Panc1 (cell line): ENCODE data around the gene OR2A7.
"Not testable (repeated sequence)": the region's sequence is repeated elsewhere in the genome, so short reads cannot be mapped to it uniquely, and the experiment has no call there.

ENCODE experiments used
- POLR2AphosphoS5 ChIP-seq: IDR thresholded peaks from 2 replicates; pipeline ENCODE4 v1.6.1; 2012; ENCODE audit warnings: mild to moderate bottlenecking, low read depth, low read length, moderate library complexity
- SIN3A ChIP-seq: IDR thresholded peaks from 2 replicates; pipeline ENCODE4 v1.6.1; 2012; ENCODE audit warnings: low read depth, mild to moderate bottlenecking, low read length, moderate library complexity, borderline replicate concordance; ENCODE audit not compliant: insufficient read depth
- TCF7L2 ChIP-seq: IDR thresholded peaks from 2 replicates; pipeline ENCODE4 v1.6.1; 2011; ENCODE audit warnings: mild to moderate bottlenecking, low read depth, low read length, inconsistent platforms
- TF ChIP-seq, protein P1 (sequence below): fragments of 450-650 bp; IDR thresholded peaks from 2 replicates; pipeline ENCODE4 v1.5.1; 2017; ENCODE audit warnings: mild to moderate bottlenecking
- TF ChIP-seq, protein P2 (sequence below), 2 experiments: IDR thresholded peaks; 2 replicates each; pipeline ENCODE4 v1.6.1; 2011 to 2012; ENCODE audit warnings: low read depth in 2 of 2, control low read depth in 1 of 2, low read length in 1 of 2, mild to moderate bottlenecking in 1 of 2, moderate library complexity in 1 of 2; ENCODE audit not compliant: insufficient read depth in 1 of 2

DNA sequence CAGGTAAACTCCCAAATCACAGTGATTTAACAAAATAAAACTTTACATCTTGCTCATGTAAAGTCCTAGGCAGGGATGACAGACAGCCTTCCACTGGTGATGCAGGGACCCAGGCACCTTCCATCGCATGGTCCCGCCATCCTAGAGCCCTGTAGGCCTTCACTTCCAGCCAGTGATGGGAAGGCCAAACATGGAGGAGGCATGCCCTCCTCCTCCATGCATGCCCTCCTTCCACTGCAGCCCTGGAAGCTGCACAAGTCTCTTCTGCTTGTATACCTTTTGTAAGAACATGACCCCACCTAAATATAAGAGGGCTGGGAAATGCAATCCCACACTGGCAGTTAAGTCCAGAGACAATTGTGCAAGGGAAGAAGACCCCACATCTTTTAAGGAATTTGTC lies 45.1 kb upstream of the OR2A7 start:
- TF ChIP-seq, protein P1, sequence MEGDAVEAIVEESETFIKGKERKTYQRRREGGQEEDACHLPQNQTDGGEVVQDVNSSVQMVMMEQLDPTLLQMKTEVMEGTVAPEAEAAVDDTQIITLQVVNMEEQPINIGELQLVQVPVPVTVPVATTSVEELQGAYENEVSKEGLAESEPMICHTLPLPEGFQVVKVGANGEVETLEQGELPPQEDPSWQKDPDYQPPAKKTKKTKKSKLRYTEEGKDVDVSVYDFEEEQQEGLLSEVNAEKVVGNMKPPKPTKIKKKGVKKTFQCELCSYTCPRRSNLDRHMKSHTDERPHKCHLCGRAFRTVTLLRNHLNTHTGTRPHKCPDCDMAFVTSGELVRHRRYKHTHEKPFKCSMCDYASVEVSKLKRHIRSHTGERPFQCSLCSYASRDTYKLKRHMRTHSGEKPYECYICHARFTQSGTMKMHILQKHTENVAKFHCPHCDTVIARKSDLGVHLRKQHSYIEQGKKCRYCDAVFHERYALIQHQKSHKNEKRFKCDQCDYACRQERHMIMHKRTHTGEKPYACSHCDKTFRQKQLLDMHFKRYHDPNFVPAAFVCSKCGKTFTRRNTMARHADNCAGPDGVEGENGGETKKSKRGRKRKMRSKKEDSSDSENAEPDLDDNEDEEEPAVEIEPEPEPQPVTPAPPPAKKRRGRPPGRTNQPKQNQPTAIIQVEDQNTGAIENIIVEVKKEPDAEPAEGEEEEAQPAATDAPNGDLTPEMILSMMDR = not testable (repeated sequence)
- TF ChIP-seq POLR2AphosphoS5, SIN3A, TCF7L2: not testable (repeated sequence)
- TF ChIP-seq, protein P2, sequence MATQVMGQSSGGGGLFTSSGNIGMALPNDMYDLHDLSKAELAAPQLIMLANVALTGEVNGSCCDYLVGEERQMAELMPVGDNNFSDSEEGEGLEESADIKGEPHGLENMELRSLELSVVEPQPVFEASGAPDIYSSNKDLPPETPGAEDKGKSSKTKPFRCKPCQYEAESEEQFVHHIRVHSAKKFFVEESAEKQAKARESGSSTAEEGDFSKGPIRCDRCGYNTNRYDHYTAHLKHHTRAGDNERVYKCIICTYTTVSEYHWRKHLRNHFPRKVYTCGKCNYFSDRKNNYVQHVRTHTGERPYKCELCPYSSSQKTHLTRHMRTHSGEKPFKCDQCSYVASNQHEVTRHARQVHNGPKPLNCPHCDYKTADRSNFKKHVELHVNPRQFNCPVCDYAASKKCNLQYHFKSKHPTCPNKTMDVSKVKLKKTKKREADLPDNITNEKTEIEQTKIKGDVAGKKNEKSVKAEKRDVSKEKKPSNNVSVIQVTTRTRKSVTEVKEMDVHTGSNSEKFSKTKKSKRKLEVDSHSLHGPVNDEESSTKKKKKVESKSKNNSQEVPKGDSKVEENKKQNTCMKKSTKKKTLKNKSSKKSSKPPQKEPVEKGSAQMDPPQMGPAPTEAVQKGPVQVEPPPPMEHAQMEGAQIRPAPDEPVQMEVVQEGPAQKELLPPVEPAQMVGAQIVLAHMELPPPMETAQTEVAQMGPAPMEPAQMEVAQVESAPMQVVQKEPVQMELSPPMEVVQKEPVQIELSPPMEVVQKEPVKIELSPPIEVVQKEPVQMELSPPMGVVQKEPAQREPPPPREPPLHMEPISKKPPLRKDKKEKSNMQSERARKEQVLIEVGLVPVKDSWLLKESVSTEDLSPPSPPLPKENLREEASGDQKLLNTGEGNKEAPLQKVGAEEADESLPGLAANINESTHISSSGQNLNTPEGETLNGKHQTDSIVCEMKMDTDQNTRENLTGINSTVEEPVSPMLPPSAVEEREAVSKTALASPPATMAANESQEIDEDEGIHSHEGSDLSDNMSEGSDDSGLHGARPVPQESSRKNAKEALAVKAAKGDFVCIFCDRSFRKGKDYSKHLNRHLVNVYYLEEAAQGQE (IDR thresholded peaks at IDR 0.05; ENCODE audit: insufficient read depth in 1 of 2, low read depth in 2 of 2, low read length in 1 of 2) = not testable (repeated sequence)
